Measurements from ENCODE around the gene PPP1R15A. TPM values are rescaled to one million over a fixed set of nuclear protein-coding genes. Genes with fewer than 3 reads are reported as not detected.
"Not testable (repeated sequence)": the region's sequence is repeated elsewhere in the genome, so short reads cannot be mapped to it uniquely, and the experiment has no call there.

The PPP1R15A gene
- total RNA-seq, 1 donor from 2014 or later, result 76.4 TPM

DNA sequence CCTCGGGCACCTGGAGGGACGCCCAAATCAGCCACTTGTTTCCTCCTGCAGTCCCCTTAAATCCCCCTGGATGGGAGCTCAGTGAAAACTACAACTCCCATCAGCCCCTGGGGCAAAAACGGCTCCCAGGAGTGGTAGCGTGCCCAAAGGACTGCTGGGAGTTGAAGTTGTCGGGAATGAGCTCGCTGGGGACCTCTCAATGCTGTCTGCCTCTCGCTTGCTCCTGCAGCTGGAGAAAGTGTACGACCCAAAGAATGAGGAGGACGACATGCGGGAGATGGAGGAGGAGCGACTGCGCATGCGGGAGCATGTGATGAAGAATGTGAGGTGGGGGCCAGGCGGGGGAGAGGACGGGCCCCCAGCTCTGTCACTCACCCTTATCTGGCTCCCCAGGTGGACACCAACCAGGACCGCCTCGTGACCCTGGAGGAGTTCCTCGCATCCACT lies 46.6 kb downstream of the PPP1R15A start:
- no peaks in the 10 kb centered on the region for H3K9me3 ChIP-seq (replicated peaks)
- intact Hi-C loops (cut with micrococcal nuclease), result no loop called here
- H3K4me1 ChIP-seq, result no peaks in the 10 kb centered on the region
- no peak for DNase-seq
- no peaks in the 10 kb centered on the region for H3K27me3 ChIP-seq (ENCODE audit: low read depth)
- TF ChIP-seq, protein P1, sequence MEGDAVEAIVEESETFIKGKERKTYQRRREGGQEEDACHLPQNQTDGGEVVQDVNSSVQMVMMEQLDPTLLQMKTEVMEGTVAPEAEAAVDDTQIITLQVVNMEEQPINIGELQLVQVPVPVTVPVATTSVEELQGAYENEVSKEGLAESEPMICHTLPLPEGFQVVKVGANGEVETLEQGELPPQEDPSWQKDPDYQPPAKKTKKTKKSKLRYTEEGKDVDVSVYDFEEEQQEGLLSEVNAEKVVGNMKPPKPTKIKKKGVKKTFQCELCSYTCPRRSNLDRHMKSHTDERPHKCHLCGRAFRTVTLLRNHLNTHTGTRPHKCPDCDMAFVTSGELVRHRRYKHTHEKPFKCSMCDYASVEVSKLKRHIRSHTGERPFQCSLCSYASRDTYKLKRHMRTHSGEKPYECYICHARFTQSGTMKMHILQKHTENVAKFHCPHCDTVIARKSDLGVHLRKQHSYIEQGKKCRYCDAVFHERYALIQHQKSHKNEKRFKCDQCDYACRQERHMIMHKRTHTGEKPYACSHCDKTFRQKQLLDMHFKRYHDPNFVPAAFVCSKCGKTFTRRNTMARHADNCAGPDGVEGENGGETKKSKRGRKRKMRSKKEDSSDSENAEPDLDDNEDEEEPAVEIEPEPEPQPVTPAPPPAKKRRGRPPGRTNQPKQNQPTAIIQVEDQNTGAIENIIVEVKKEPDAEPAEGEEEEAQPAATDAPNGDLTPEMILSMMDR (IDR thresholded peaks at IDR 0.05; ENCODE audit: borderline replicate concordance), result no peak
- no peak overlapping the region for H3K27ac ChIP-seq (replicated peaks)
- H3K36me3 ChIP-seq, result peaks cover 85% of the 10 kb centered on the region
- no peak overlapping the region for H3K4me3 ChIP-seq

DNA sequence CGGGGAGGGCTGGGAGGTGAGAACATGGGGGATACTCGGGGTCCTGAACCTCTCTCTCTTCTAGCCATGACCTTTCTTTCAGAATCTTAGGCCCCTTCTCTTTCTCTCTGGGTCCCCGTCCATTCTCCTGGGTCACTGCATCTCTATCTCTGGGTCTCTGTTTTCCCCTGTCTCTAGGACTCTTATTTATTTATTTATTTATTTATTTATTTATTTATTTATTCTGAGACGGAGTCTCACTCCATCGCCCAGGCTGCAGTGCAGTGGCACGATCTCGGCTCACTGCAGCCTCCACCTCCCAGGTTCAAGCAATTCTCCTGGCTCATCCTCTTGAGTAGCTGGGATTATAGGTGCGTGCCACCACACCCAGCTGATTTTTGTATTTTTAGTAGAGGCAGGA lies 47.0 kb downstream of the PPP1R15A start:
- intact Hi-C loops (cut with micrococcal nuclease); H3K4me3 ChIP-seq; H3K27me3 ChIP-seq (ENCODE audit: low read depth); DNase-seq; H3K27ac ChIP-seq (replicated peaks); H3K9me3 ChIP-seq (replicated peaks); H3K4me1 ChIP-seq: not testable (repeated sequence)
- H3K36me3 ChIP-seq, result peaks cover 80% of the 10 kb centered on the region

DNA sequence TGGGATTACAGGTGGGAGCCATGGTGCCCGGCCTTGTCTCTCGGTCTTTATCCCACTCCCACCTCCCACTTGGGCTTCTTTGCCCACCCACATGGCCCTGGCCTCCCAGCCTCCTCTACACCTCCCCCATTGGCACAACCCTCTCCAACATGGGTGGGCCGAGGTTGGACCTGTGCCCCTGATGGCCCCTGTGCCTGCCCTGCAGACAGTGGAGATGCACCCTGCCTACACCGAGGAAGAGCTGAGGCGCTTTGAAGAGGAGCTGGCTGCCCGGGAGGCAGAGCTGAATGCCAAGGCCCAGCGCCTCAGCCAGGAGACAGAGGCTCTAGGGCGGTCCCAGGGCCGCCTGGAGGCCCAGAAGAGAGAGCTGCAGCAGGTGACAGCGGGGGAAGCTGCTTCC lies 48.7 kb downstream of the PPP1R15A start:
- intact Hi-C loops (cut with micrococcal nuclease), result no loop called here
- TF ChIP-seq, protein P1 (IDR thresholded peaks at IDR 0.05; ENCODE audit: borderline replicate concordance), result no peak
- no peak overlapping the region for H3K4me3 ChIP-seq
- H3K4me1 ChIP-seq, result no peaks in the 10 kb centered on the region
- H3K9me3 ChIP-seq (replicated peaks), result no peaks in the 10 kb centered on the region
- H3K27me3 ChIP-seq (ENCODE audit: low read depth), result no peaks in the 10 kb centered on the region
- H3K36me3 ChIP-seq, result peaks cover 65% of the 10 kb centered on the region
- no peak overlapping the region for H3K27ac ChIP-seq (replicated peaks)
- DNase-seq, result no peak

DNA sequence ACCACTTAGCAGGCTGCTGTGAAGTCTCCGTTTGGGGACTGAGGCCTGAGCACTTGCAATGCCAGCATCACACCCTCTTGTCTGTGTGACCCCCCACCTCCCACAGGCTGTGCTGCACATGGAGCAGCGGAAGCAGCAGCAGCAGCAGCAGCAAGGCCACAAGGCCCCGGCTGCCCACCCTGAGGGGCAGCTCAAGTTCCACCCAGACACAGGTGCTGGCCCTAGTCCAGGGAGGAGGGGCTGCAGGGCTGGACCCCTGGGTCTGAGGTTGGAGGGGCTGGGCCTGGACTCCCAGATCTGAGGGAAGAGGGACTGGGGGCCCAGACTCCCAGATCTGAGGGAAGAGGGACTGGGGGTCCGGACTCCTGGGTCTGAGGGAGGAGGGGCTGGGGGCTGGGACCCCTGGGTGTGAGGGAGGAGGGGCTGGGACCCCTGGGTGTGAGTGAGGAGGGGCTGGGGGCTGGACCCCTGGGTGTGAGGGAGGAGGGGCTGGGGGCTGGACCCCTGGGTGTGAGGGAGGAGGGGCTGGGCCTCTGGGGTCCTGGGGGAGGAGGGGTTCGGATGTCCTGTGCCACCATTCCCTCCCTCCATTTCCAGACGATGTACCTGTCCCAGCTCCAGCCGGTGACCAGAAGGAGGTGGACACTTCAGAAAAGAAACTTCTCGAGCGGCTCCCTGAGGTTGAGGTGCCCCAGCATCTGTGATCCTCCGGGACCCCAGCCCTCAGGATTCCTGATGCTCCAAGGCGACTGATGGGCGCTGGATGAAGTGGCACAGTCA lies 49.7 kb downstream of the PPP1R15A start:
- no peak for DNase-seq
- Histone ChIP-seq H3K4me3 (no peak overlapping the region), H3K36me3 (peaks cover 55% of the 10 kb centered on the region), H3K4me1 (peaks cover 2% of the 10 kb centered on the region), H3K27me3 (ENCODE audit: low read depth) (no peaks in the 10 kb centered on the region), H3K27ac (replicated peaks) (no peak overlapping the region), H3K9me3 (replicated peaks) (no peaks in the 10 kb centered on the region)
- intact Hi-C loops (cut with micrococcal nuclease), result no loop called here
- TF ChIP-seq, protein P1 (IDR thresholded peaks at IDR 0.05; ENCODE audit: borderline replicate concordance), result no peak

DNA sequence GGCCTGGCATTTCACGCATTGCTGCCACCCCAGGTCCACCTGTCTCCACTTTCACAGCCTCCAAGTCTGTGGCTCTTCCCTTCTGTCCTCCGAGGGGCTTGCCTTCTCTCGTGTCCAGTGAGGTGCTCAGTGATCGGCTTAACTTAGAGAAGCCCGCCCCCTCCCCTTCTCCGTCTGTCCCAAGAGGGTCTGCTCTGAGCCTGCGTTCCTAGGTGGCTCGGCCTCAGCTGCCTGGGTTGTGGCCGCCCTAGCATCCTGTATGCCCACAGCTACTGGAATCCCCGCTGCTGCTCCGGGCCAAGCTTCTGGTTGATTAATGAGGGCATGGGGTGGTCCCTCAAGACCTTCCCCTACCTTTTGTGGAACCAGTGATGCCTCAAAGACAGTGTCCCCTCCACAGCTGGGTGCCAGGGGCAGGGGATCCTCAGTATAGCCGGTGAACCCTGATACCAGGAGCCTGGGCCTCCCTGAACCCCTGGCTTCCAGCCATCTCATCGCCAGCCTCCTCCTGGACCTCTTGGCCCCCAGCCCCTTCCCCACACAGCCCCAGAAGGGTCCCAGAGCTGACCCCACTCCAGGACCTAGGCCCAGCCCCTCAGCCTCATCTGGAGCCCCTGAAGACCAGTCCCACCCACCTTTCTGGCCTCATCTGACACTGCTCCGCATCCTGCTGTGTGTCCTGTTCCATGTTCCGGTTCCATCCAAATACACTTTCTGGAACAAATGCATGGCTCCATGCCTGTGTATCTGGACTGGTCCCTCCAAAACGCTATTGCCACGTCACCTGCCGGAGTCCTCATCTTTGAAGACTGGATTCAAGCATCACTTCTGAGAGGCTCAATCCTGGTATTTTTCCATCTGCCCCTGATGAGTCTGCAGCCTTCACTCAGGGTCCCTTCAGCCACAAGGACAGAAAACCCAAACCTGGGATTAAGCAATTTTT lies 50.6 kb downstream of the PPP1R15A start:
- peaks cover 46% of the 10 kb centered on the region for H3K36me3 ChIP-seq
- TF ChIP-seq, protein P1 (IDR thresholded peaks at IDR 0.05; ENCODE audit: borderline replicate concordance), result no peak
- intact Hi-C loops (cut with micrococcal nuclease), result no loop called here

More for the DNA sequence above, 50.6 kb downstream of the PPP1R15A start:
- Histone ChIP-seq H3K4me1 (peaks cover 7% of the 10 kb centered on the region), H3K4me3 (no peak overlapping the region), H3K9me3 (replicated peaks) (no peaks in the 10 kb centered on the region), H3K27me3 (ENCODE audit: low read depth) (no peaks in the 10 kb centered on the region), H3K27ac (replicated peaks) (no peak overlapping the region)
- DNase-seq, result no peak
